ENCODE data around the gene TJP3.
"Not testable (repeated sequence)": the region's sequence is repeated elsewhere in the genome, so short reads cannot be mapped to it uniquely, and the experiment has no call there.

The TJP3 gene

DNA sequence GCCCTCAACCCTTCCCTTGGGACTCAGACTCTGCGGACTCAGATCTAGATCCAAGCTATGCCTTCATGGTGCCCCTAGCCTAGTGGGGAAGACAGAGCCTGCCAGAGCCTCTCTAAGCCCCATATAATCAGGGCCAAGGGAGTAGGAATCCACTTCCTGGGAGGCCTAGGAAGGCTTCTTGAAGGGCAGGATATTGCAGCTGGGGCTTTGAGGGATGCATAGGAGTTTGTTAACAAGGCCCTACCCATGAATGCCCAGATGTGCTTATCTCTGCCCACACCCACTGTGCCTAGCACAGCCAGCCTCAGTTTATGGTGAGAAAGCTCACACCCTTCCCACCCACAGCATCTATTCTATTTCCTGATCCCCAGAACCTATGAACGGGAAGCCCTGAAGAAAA, 42.0 kb downstream of the TJP3 start:
- DNase-seq: no peak

DNA sequence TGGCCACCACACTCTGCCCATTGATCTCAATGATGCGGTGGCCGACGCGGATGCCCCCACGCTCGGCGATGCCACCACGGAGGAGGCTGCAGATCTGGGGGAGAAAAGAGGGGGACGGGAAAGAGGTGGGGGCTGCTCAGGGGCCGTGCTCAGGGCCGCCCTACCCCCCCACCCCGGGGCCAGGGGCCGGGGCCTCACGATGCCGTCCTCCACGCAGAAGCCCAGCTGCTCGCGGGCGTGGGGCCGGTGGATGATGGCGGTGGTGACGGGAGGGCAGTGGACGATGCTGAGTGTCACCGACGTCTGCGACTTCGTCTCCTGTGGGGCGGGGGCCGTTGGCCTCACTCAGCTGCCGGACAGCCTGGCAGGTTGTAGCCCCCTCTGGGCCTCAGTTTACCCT, 43.1 kb downstream of the TJP3 start:
- no peak for DNase-seq

DNA sequence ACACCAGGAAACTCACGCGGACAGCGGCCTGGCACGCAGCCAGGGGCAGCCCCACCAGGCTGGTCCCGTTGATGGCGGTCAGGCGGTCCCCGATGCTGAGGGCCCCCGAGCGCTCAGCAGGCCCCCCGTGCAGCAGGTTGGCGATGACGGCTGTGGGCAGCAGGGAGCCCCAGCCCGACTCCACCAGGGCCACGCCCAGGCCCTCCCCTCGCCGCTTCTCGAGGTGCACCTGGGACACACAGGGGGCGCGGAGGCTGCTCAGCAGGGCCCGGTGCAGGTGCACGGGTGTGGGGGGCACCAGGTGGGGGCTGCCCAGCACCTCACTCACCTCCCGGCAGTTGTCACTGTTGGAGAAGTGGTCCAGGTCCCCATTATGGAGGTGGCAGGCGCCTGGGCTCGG, 44.3 kb downstream of the TJP3 start:
- no peak for DNase-seq

DNA sequence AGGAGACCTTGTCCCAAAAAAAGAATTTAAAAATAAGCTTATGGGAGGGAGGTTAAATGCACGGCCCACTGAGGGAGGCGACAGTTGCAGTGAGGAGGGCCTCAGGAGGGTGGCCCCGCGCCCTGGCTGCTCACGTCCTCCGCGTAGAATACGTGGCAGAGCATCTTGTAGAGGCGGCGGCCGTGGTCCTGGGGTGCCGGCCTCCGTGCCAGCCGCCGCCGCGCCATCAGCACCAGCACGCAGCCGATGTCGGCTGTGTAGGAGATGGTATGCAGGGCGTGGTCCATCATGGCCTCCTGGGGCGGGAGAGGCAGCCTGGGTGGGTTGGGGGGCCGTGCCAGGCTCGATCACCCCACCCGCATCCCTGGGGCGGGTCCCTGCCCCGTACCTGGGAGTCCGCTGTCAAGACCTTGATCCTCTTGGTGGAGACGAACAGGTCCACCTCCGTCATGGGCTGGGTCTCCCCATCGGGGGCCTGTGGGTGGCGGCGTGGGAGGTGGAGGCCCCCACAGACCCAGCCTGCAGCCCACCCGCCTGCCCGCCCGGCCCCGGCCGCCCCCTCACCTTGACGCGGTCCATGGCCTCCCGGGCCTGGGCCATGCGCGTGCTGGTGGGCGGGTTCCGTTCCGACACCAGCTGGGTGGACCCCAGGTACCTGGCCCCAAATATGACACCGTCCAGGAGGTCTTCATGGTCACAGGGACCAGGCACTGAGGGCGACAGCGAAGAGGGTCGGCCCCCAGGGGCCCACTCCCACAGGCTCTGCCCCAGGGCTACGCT, 45.6 kb downstream of the TJP3 start:
- DNase-seq: no peak

DNA sequence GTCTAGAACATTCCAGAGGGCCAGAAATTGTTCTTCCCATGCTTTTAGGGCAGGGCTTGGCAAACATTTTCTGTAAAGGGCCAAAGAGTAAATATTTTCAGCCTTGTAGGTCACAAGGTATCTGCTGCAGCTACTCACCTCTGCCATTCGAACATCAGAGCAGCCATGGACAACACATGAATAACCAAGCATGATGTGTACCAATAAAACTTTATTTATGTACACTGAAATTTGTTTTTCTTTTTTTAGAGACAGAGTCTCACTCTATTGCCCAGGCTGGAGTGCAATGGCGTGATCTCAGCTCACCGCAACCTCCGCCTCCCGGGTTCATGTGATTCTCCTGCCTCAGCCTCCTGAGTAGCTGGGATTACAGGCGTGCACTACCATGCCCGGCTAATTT, 49.5 kb downstream of the TJP3 start:
- DNase-seq: not testable (repeated sequence)

DNA sequence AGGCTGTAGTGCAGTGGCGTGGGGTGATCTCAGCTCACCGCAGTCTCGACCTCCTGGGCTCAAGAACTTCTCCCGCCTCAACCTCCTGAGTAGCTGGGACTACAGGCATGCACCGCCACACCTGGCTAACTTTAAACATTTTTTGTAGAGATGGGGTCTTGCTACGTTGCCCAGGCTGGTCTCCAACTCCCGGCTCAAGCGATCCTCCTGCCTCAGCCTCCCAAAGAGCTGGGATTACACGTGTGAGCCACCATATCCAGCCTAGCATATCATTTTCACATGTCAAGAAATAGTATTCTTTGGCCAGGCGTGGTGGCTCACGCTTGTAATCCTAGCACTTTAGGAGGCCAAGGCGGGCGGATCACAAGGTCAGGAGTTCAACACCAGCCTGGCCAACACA, 50.1 kb downstream of the TJP3 start:
- not testable (repeated sequence) for DNase-seq

DNA sequence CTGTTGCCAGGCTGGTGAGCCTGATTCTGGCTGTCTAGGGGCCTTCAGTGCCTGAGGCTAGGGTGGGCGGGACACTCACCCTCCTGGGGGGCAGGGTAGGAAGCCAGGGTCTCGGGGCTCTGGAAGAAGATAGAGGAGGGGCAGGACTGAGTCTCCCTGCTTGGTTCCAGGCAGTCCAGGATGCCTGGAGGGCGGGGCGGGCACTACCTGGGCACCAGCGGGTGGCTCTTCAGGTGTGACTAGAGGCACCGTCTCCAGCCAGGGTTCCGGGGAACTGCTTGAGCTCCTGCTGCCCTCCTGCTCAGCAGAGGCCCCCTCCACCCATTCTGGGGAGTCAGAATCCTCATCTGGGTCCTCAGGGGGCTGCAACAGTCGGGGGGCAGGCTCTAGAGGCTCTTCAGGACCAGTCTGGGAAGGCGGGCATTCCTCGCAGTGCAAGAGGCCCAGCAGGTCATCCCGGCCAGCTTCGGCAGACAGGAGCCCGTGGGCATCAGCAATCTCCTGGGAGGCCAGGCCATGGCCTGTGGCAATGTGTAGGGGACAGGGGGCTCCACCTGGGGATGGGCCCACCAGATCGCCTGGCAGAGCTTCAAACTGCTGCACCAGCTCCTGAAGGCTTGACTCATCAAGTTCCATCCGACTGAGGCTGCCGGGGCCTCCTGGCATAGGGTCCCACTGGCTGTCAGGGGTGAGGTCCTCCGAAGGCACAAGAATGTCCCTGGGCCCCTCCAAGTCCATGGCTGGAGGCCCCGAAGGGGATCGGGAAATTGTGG, 51.5 kb downstream of the TJP3 start:
- DNase-seq: no peak

DNA sequence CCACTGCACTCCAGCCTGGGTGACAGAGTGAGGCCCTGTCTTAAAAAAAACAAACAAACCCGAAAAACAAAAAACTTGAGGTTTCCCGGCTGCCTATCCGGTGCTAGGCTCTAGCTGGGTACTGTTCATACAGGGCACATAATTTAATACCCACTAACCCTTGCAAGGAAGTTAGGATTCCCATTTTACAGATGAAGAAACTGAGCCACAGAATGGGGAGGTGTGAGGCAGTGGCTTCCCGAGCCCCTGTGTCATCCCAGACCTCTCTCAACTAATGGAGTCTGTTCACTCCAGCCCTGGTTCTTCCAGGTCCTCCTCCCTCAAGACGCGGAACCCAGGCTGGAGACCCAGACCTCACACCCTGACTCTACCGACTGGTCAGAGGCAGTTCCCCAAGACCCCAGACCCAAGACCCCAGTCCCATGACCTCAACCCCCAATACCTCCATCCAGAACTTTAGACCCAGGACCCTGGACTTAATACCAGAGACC, 52.7 kb downstream of the TJP3 start:
- no peak for DNase-seq

DNA sequence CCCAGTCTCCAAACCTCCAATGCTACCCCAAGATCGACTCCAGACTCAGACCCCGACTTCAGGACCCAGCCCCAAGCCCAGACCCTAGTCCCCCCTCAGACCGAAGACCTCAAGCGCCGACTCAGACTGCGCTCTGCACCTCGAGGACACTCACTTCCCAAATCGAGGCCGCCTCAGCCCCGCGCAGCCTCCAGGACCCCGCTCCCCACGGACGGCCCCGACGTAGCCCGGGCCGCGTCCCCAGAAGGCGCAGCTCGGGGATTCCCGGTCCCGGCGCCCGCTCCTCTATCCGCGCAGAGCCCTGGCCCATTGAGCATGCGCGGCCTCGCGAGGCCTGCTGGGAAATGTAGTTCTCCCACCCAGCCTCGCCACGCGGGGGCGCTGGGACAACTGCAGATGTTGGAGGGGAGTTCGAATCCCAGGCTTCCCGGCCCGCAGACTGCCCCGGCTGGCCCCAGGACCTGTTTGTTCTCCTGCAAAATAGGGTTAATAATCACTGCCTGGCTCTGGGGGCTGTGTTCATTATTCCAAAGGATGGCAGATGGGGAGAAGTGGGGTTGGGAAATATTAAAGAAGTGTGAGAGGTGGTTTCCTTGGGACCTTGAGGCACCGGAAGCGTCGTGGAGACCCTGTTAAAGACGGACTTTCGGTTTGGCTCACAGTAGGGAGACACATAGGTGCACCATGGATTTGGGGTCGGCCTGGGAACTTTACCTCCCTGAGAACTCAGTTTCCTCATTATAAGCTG, 53.4 kb downstream of the TJP3 start, which contains the start of gene APBA3:
Gene APBA3, minus strand, starts transcription at position 311 of the 748 bp plus-strand sequence. CDS start 1,428 bp downstream, outside the sequence.
- DNase-seq: peak; percentile 96 to 97

DNA sequence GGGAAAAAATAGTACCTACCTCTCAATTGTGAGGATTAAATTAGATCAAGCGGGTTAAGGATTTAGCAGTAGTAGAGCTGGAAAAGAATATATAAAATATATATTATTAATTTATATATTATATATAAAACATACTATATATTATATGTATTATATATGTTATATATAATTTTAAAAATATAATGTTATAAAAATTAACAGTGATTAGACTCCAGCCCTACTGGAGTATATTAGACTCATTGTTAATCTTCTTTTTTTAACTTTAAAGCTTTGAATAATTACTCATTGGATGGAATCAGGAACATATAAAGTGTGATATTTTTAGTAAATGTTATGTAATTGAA, 53.9 kb downstream of the TJP3 start:
- DNase-seq: no peak

DNA sequence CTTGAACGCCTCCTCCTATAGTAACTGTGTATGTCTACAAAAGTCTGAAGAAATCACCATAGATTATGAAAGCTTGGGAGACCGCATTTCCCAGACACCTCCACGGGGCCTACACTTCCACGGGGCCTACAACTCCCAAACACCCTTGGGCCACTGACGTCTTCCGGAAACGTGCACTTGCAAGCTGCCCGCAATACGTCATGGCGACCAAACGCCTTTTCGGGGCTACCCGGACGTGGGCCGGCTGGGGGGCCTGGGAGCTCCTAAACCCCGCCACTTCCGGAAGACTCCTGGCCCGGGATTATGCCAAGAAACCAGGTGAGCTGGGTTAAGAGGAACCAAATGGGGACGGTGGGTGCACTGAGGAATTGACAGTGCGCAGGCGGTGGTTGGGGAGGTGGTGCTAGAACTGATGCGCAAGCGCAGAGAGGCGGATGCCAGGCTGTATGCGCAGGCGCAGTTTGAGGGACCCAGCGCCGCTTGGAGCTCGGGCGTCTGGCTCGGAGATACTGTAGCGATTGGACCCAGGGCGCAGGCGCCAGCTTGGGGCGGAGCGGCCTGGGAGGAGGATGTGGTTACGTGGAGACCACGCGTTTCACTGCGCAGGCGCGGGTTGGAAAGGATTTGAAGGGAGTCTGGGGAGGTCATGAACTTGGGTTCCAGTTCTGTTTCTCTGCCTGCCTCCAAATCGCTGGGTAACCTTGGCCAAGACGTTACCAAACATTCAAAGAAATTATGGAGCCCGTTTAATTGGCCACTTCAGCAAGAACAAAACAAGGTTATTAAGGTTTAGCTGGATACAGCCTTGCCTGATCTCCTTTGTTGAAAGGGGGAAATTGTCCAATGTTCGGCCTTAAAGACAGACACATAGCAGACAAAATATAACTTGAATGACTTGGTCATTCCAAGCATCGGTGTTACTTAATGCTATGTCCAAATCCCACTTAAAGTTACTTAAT, 54.6 kb downstream of the TJP3 start, which contains the start of gene MRPL54:
Gene MRPL54, plus strand, starts transcription at position 182 of the 959 bp plus-strand sequence. Its CDS starts 19 bp downstream, at position 201.
- DNase-seq: peak; percentile 99

DNA sequence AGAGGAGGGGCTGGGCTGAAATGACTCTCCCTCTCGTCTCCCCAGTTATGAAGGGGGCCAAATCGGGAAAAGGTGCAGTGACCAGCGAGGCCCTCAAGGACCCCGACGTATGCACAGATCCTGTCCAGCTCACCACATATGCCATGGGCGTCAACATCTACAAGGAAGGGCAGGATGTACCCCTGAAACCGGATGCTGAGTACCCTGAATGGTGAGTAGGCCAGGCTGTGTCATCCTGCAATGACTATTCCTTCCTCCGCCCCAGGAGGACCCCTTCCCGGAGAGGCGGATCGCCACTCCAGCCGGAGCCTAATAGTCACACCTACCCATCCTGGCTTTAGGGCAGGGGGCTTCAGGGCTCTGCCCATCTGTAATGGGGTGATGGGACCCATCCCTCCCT, 56.9 kb downstream of the TJP3 start:
- DNase-seq: no peak

DNA sequence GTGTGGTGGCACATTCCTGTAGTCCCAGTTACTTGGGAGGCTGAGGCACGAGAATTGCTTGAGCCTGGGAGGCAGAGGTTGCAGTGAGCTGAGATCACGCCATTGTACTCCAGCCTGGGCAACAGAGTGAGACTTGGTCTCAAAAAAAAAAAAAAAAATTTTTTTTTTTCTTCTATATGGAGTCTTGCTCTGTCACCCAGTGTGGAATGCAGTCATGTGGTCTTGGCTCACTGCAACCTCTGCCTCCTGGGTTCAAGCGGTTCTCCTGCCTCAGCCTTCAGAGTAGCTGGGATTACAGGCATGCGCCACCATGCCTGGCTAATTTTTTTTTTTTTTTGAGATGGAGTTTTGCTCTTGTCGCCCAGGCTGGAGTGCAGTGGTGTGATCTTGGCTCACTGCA, 57.6 kb downstream of the TJP3 start:
- not testable (repeated sequence) for DNase-seq

DNA sequence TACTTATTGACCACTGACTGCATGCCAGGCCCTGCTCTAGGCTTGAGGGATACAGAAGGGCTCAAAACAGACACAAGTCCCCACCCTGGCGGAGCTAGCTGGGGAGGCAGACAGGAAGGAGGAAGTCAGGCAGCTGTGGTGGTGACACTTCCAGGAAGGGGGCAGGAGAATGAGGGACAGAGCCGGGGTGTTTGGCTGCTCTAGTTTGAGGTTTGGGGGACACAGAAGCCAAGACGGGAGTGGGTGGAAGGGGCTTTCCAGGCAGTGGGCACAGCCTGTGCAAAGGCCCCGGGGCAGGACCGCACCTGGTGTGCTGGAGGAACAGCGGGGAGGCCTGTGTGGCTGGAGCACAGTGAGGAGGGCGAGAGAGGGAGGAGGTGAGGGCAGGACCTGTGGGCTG, 58.3 kb downstream of the TJP3 start:
- peak in 1 of 2 donors; percentile 19 for DNase-seq

DNA sequence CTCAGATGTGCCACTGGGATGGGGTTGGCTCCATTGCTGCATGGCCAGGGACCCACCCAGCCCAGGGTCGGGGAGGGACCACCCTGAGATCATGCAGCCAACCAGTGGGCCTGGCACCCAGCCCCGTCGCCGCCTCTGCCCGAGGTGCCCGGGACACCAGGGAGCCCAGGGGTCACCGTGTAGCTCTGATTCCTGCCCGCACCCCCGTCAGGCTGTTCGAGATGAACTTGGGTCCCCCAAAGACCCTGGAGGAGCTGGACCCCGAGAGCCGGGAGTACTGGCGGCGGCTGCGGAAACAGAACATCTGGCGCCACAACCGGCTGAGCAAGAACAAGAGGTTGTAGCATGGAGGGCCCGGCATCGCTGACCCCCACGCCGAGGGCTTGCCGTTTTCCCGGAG, 58.9 kb downstream of the TJP3 start:
- DNase-seq: no peak

DNA sequence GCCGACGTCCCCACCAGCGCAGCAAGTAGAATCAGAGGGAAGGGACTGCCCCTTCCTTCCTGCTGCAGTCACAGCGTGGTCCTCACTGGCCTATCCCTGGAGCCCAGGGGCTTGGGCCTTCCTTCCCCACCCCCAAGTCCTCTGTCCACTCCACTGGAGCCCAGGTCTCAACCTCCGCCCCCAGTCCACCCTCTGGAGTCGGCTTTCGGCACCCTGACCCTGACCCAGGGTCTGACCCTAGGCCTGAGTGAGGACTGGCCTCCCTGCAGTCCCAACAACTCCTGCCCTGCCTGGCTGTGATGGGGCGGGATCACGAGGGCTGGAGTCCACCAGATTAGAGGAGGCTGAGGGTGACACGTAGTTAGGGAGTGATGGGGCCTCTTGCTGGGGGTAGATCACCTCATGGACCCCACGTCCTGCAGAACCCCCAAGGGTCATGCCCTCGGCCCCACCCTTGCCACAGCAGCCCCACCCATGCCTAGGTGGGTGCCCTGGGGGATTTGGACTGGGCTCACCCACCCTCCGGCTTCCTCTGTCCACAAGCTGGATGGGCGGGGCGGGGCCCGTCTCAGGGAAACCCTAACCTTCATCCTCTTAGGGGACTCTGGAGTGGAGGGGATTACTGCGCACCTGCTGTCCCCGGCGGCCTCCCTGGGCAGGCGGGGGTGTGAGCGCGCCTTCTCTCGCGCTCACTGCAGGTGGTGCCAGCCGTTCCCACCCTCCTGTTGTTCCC, 60.0 kb downstream of the TJP3 start:
- DNase-seq: no peak

DNA sequence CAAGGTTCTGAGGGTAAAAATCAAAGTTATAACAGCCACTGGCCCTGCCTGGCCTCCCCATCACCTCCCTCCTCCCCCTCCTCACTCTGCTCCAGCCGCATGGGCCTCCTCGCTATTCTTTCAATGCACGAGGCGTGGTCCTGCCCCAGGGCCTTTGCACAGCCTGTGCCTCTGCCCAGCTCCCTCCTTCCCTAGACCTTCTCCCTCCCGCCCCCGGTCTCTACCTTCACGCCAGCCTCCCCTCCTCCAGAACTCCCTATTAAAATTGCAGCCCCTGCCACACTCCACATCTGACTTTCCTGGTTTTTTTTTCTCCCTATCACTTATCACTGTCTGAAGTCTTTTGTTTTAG, 60.5 kb downstream of the TJP3 start:
- DNase-seq: no peak

DNA sequence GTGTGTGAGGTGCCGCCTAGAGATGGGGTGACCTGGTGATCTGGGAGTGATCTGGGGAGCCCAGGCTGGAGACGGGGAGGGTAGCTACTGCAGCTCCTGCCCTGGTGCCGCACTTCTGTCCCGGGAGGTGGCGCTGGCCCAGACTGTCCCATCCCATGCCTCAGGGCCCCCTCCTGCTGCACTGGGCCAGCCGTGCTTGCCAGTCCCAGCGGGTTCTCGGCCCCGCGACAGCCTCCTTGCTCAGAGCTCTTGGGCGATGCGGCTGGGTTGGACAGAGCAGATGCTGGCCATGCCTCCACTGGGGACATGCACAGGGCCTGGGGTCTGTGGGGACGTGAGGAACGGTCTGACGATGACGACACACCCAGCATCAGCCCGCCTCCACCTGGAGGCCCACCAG, 61.3 kb downstream of the TJP3 start:
- no peak for DNase-seq

DNA sequence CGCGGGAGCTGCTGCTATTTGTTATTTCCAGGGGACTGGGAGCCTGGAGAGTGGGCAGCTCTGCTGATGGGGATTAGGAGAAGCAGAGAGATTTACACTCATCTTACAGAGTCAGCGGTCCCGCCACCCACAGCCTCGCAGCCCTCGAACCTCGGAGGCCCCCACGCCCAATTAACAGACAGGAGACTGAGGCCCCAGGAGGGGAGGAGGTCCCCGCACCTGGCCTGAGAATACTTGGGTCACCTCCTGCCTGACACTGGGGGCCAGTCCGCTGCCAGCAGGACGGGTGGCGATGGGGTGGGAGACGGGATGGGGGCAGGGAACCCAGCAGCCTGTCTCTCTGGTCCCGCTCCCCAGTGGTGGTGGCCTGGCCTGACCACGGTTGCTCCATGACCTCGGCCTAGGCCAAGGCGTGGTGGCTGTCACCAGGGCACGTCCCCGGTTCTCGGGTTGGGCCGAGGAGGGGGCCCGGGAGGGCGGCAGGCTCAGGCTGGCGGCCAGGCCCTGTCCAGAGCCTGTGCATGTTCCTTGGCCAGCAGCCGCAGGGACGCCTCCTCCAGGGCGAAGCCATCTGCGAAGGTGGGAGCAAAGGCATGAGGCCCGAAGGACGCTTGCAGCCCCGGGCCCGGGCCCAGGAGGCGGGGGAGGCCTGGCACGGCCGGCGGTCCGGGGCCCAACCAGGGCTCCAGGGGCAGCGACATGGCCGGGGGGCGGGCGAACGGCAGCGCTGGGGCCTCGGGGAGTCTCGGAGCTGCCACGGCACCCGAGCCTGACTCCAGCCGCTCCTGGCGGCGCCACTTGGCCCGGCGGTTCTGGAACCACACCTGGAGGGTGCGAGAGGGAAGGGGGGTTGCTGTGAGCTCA, 62.2 kb downstream of the TJP3 start:
- no peak for DNase-seq

All from activated CD4-positive, alpha-beta T cell treated with anti-CD3 and anti-CD28 coated beads for 4 hours (primary cell).